ENCODE results near the gene MSN.

DNA sequence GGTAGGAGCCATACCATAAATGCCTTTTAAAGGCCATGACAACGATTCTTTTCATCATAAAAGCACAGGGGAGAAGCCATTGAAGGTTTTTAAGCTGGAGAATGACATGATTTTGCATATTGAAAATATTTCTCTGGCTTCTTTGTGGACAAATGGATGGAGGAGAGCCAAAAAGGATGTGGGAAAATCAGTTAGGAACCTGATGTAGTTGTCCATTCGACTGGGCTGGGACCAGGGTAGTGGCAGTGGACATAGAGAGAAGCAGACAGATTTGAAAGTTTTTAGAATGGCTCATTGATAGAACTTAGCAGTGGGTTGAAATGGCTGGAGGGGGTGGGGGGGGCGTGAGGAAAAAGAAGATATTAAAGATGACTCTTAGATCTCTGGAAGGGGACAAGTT, 19.7 kb upstream of the MSN start:
- no peak for TF ChIP-seq EZH2 (IDR thresholded peaks at IDR 0.05; ENCODE audit: low read length, unreplicated experiment)
- TF ChIP-seq, protein P1, sequence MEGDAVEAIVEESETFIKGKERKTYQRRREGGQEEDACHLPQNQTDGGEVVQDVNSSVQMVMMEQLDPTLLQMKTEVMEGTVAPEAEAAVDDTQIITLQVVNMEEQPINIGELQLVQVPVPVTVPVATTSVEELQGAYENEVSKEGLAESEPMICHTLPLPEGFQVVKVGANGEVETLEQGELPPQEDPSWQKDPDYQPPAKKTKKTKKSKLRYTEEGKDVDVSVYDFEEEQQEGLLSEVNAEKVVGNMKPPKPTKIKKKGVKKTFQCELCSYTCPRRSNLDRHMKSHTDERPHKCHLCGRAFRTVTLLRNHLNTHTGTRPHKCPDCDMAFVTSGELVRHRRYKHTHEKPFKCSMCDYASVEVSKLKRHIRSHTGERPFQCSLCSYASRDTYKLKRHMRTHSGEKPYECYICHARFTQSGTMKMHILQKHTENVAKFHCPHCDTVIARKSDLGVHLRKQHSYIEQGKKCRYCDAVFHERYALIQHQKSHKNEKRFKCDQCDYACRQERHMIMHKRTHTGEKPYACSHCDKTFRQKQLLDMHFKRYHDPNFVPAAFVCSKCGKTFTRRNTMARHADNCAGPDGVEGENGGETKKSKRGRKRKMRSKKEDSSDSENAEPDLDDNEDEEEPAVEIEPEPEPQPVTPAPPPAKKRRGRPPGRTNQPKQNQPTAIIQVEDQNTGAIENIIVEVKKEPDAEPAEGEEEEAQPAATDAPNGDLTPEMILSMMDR (conservative IDR thresholded peaks at IDR 0.05; ENCODE audit: low read depth, low read length): no peak

Measured in PC-3 (cell line).